Stimulated activated CD4-positive, alpha-beta T cell treated with anti-CD3 and anti-CD28 coated beads, Interleukin-4, amount 100 ng/mL, for 24 hours (primary cell): Measurements from ENCODE around the gene ZNF563.

Source experiments
- DNase-seq: peaks from one replicate; pipeline ENCODE4 v3.0.0-alpha.2; 2020

Gene ZNF563

DNA sequence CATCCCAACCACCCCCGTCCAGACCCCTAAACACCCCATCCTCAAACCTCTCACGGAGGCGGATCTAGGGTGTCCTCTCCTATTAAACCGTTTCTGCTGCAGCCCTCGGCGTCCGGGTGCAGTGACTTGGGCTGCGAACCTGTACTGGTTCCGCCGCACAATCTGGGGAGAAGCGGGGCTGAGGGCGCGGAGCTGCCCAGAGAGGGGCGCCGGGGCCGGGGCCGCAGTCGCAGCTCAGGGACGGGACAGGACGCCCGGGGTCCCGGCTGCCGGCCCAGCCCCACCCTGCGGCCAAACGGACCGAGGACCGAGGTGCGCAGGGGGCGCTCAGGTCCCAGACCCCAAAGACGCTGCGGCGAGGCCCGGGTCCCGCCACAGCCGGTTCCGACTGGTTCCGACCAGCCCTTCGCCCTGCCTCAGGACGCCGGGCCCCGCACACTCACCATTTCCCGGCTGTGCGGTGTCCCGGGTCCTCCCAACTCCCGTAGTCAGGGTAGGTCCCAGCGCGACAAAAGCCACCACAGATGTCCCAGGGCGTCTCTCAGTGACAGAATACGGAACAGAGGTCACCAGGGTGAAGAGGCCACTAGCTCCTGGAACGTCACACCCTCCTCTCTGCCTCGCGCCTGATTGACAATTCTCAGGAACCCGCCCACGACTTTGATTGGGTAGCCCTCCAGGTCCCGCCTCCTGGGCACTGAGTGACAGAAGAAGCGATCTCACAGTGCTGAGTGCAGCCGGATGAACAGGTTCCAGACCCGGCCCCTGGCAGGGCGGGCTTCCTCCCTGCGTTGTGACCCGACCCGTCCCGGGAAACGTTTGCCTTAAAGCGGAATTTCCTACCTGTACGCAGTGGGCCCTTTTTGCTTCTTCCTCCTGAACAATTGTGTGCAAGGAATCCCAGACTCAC is 38.9 kb downstream of the ZNF563 start, which contains the start of gene ZNF44:
TSS of gene ZNF44 (minus strand) at position 635 of the 910 bp plus-strand sequence. CDS start at position 446, 189 bp downstream.
- peak; percentile 98 for DNase-seq

GRCh38 chr19:12293777-12294248 is 39.6 kb downstream of the ZNF563 start:
- peak; percentile 49 for DNase-seq

GRCh38 chr19:12289790-12290065 is 43.7 kb downstream of the ZNF563 start:
- no peak for DNase-seq

DNA sequence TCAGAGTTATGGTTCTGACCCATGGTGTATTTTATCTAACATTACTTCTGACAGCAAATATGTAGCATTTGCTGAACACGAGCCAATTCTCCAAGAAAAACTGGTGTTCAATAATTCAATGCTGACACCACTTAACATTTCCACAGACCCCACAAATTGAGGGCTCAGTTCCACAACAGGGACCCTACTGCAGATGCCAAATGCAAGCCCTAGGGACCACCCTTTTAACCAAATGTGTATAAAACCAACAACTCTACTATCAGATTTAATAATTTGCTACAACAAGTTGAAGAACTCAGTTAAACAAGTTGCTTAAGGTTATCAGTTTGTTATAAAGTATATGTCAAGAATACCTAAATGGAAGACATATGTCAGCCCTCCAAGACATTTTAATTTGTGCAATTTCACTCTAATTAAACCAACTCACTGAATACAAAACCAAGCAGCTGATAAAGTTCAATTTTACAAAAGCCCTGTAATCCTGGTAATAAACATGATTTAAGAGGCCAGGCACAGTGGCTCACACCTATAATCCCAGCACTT is 45.4 kb downstream of the ZNF563 start:
- DNase-seq: no peak

GRCh38 chr19:12284631-12285030 is 48.8 kb downstream of the ZNF563 start:
- no peak for DNase-seq

GRCh38 chr19:12284226-12284625 is 49.2 kb downstream of the ZNF563 start:
- DNase-seq: no peak

- no peak for DNase-seq
Observed at GRCh38 chr19:12278713-12279112, 54.7 kb downstream of the ZNF563 start.

DNA sequence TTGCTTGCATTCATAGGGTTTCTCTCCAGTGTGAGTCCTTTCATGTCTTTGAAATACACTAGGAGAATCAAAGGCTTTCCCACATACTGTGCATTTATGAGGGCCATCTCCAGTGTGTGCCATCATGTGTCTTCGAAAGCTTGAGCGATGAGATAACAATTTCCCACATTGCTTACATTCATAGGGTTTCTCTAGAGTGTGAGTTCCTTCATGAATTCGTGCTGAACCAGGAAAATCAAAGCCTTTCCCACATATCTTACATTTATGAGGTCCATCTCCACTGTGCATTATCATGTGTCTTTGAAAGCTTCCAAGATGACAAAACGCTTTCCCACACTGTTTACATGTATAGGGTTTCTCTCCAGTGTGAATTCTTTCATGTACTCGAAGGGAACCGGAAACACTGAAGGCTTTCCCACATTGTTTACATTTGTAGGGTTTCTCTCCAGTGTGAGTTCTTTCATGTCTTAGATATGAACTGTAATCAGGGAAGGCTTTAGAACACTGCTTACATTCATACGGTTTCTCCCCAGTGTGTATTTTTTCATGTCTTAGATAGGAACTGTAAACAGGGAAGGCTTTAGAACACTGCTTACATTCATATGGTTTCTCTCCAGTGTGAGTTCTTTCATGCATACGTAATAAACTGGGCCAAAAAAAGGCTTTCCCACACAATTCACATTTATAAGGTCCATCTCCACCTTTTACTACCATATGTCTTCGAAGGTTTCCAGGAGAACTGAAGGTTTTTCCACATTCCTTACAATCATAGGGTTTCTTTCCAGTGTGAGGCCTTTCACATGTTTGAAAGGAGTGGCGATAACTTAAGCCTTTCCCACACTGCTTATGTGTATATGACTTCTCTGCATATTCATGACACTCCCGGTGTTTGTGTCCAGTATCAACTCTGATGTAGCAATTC is 60.2 kb downstream of the ZNF563 start:
- no peak for DNase-seq

DNA sequence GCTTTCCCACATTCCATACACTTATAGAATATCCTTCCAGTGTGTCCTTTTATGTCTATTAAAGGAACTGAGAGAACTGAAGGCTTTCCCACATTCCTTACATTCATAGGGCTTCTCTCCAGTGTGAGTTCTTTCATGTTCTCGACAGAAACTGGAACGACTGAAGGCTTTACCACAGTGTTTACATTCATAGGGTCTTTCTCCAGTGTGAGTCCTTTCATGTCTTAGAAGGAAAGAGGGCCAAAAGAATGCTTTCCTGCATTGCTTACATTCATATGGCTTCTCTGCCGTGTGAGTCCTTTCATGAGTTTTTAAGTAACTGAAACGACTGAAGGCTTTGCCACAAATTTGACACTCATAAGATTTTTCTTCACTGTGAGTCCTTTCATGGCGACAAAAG is 61.0 kb downstream of the ZNF563 start:
- no peak for DNase-seq

DNA sequence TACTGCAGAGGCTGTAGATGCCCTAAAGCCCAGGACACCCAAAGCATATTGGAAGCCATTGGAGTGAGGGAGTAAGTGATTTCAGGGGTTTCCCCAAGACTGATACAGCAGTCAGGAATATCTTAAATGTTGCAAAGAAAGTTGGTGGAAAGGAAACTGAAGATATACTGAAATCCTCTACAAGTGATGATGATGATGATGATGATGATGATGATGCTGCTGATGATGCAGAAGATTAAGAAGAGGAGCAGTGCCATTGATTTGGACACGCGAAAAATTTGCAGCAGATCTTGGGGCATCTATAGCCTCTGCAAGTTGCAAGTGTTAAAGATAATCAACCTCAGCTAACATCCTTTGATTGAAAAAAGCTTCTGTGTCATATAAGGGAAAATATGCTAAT is 62.6 kb downstream of the ZNF563 start:
- DNase-seq: no peak
